GM12892 (cell line): ENCODE results near the gene SBSN.

Experiments
- POLR2A ChIP-seq: IDR thresholded peaks from 2 replicates; pipeline ENCODE4 v1.6.1; 2011; ENCODE audit warnings: low read depth, low read length, control low read depth
- POLR2AphosphoS5 ChIP-seq: IDR thresholded peaks from 2 replicates; pipeline ENCODE4 v1.6.1; 2011; ENCODE audit warnings: low read depth, low read length, control low read depth

GRCh38 chr19:35545001-35545854 lies 17.1 kb upstream of the SBSN start, which contains the start of gene TMEM147:
- TF ChIP-seq POLR2AphosphoS5 (peak; percentile 77), POLR2A (peak; percentile 85)
